GM23248 (cell line): ENCODE results near the gene CATSPER4. TPM values are rescaled to one million over a fixed set of nuclear protein-coding genes. Genes with fewer than 3 reads are reported as not detected.

Experiments used
- DNase-seq: peaks from one replicate; pipeline ENCODE4 v3.0.0-alpha.2; 2015
- H2AFZ ChIP-seq: fragments of 200-600 bp; sonication (generic); 2 replicates; pipeline ENCODE4 v1.6.1; 2016; ENCODE audit warnings: antibody characterized with exemption
- H3F3A ChIP-seq: fragments of 200-600 bp; sonication (generic); 2 replicates; pipeline ENCODE4 v1.6.1; 2016; ENCODE audit warnings: mild to moderate bottlenecking, antibody characterized with exemption, mixed run types; ENCODE audit not compliant: insufficient read depth
- H3K27ac ChIP-seq: fragments of 200-600 bp; sonication (generic); 2 replicates; pipeline ENCODE4 v1.5.1; 2016; ENCODE audit warnings: mild to moderate bottlenecking
- H3K27me3 ChIP-seq: fragments of 200-600 bp; sonication (generic); replicated peaks from 2 replicates; pipeline ENCODE4 v1.6.1; 2016; ENCODE audit warnings: mild to moderate bottlenecking; ENCODE audit not compliant: insufficient read depth
- H3K36me3 ChIP-seq: fragments of 200-600 bp; sonication (generic); 2 replicates; pipeline ENCODE4 v1.6.1; 2016; ENCODE audit warnings: low read depth, mild to moderate bottlenecking
- H3K4me1 ChIP-seq: fragments of 200-600 bp; sonication (generic); 2 replicates; pipeline ENCODE4 v1.6.1; 2016; ENCODE audit warnings: mild to moderate bottlenecking; ENCODE audit not compliant: insufficient read depth
- H3K4me2 ChIP-seq: fragments of 200-600 bp; sonication (generic); one replicate; pipeline ENCODE4 v1.6.1; 2016; ENCODE audit warnings: mild to moderate bottlenecking; ENCODE audit not compliant: unreplicated experiment
- H3K4me3 ChIP-seq: fragments of 200-600 bp; sonication (generic); 2 replicates; pipeline ENCODE4 v1.5.1; 2016; ENCODE audit warnings: mild to moderate bottlenecking
- H3K79me2 ChIP-seq: fragments of 200-600 bp; sonication (generic); 2 replicates; pipeline ENCODE4 v1.6.1; 2016; ENCODE audit warnings: mild to moderate bottlenecking; ENCODE audit not compliant: insufficient read depth
- H3K9ac ChIP-seq: fragments of 200-600 bp; sonication (generic); 2 replicates; pipeline ENCODE4 v1.6.1; 2016; ENCODE audit warnings: mild to moderate bottlenecking
- H3K9me2 ChIP-seq: fragments of 200-600 bp; sonication (generic); 2 replicates; pipeline ENCODE4 v1.6.1; 2016; ENCODE audit warnings: mixed run types, mild to moderate bottlenecking, moderate library complexity; ENCODE audit not compliant: insufficient read depth
- H3K9me3 ChIP-seq: fragments of 200-600 bp; sonication (generic); one replicate; pipeline ENCODE4 v1.6.1; 2017; ENCODE audit warnings: low read depth
- H4K20me1 ChIP-seq: fragments of 200-600 bp; sonication (generic); 2 replicates; pipeline ENCODE4 v1.6.0; 2016; ENCODE audit not compliant: insufficient read depth
- EZH2 ChIP-seq: fragments of 200-600 bp; sonication (generic); IDR thresholded peaks from 2 replicates; pipeline ENCODE4 v1.6.1; 2018; ENCODE audit warnings: antibody characterized with exemption, mild to moderate bottlenecking; ENCODE audit not compliant: insufficient read depth, poor library complexity, severe bottlenecking
- EZH2phosphoT487 ChIP-seq: fragments of 200-600 bp; sonication (generic); IDR thresholded peaks from 2 replicates; pipeline ENCODE4 v1.6.1; 2018; ENCODE audit warnings: antibody characterized with exemption, moderate library complexity, mild to moderate bottlenecking, low read depth; ENCODE audit not compliant: insufficient read depth
- WGBS, 2 experiments: methylation state at CpG; one replicate each; pipeline ENCODE4 v1.1.6; 2015 to 2017; ENCODE audit warnings: low lambda C conversion rate in 2 of 2, low coverage in 1 of 2; ENCODE audit errors: missing lambda C conversion rate in 2 of 2; 5-methylcytosine and 5-hydroxymethylcytosine counted together
- in situ Hi-C: fragments of 300-500 bp; cut with MboI; formaldehyde crosslinking; loops from 2 replicates; pipeline ENCODE4 v1.15.0; 2020
- polyA plus RNA-seq: library from polyadenylated mRNA; unstranded; fragments of >200 nt; fragmentation: Nextera tagmentation; extraction: Ambion mirVana; gene quantifications from 2 replicates; pipeline ENCODE4 v1.2.1, GENCODE V29; 2016
- total RNA-seq: library from RNA; depleted of rRNA; stranded (reverse); fragments of >200 nt; shearing (Covaris generic); gene quantifications from 2 replicates; pipeline ENCODE4 v1.2.3, GENCODE V29; 2014

The CATSPER4 gene
- total and polyA plus RNA-seq, 2 experiments from 2014 or later: not detected

- no peak overlapping the region for H2AFZ ChIP-seq
- no peaks in the 10 kb centered on the region for H3F3A ChIP-seq
- no peaks in the 10 kb centered on the region for H3K36me3 ChIP-seq
- in situ Hi-C loops: no loop called here
- no peaks in the 10 kb centered on the region for H3K9me2 ChIP-seq
- no peak overlapping the region for H3K4me3 ChIP-seq
- no peaks in the 10 kb centered on the region for H3K4me1 ChIP-seq
- no peaks in the 10 kb centered on the region for H3K9me3 ChIP-seq
- no peak overlapping the region for H3K27ac ChIP-seq
- H4K20me1 ChIP-seq: no peaks in the 10 kb centered on the region
- peak; percentile 21 for DNase-seq
- 69 to 71% methylated on average over 9 of the region's 9 CpGs for WGBS, 2 experiments
- TF ChIP-seq EZH2phosphoT487 (no peak), EZH2 (no peak)
- no peaks in the 10 kb centered on the region for H3K79me2 ChIP-seq
- no peak overlapping the region for H3K9ac ChIP-seq
- H3K27me3 ChIP-seq: no peaks in the 10 kb centered on the region
- no peak overlapping the region for H3K4me2 ChIP-seq
Measured at GRCh38 chr1:26181586-26182382, 8.6 kb upstream of the CATSPER4 start.

GRCh38 chr1:26182383-26182696 is 8.1 kb upstream of the CATSPER4 start:
- no peaks in the 10 kb centered on the region for H3K27me3 ChIP-seq
- in situ Hi-C loops: no loop called here
- H4K20me1 ChIP-seq: no peaks in the 10 kb centered on the region
- H3K4me3 ChIP-seq: no peak overlapping the region
- no peak for DNase-seq
- TF ChIP-seq EZH2 (no peak), EZH2phosphoT487 (no peak)
- H3K9ac ChIP-seq: no peak overlapping the region
- no peaks in the 10 kb centered on the region for H3K79me2 ChIP-seq
- H3F3A ChIP-seq: no peaks in the 10 kb centered on the region
- H3K36me3 ChIP-seq: no peaks in the 10 kb centered on the region
- H2AFZ ChIP-seq: no peak overlapping the region
- H3K4me1 ChIP-seq: no peaks in the 10 kb centered on the region
- no peak overlapping the region for H3K27ac ChIP-seq
- H3K4me2 ChIP-seq: no peak overlapping the region
- H3K9me2 ChIP-seq: no peaks in the 10 kb centered on the region
- 64 to 90% methylated on average over 2 to 5 of the region's 7 CpGs for WGBS, 2 experiments
- H3K9me3 ChIP-seq: no peaks in the 10 kb centered on the region

- H3K36me3 ChIP-seq: no peaks in the 10 kb centered on the region
- H3K27me3 ChIP-seq: no peaks in the 10 kb centered on the region
- no peak overlapping the region for H3K4me3 ChIP-seq
- no peaks in the 10 kb centered on the region for H3K9me2 ChIP-seq
- no peak overlapping the region for H3K27ac ChIP-seq
- H3K79me2 ChIP-seq: no peaks in the 10 kb centered on the region
- H3K9ac ChIP-seq: no peak overlapping the region
- in situ Hi-C loops: no loop called here
- WGBS, 2 experiments: 71 to 75% methylated on average over 5 to 7 of the region's 7 CpGs
- no peak for DNase-seq
- H3K9me3 ChIP-seq: no peaks in the 10 kb centered on the region
- H4K20me1 ChIP-seq: no peaks in the 10 kb centered on the region
- no peak overlapping the region for H2AFZ ChIP-seq
- no peaks in the 10 kb centered on the region for H3F3A ChIP-seq
- TF ChIP-seq EZH2phosphoT487 (no peak), EZH2 (no peak)
- no peaks in the 10 kb centered on the region for H3K4me1 ChIP-seq
- no peak overlapping the region for H3K4me2 ChIP-seq
Measured at GRCh38 chr1:26184086-26184485, 6.3 kb upstream of the CATSPER4 start.

GRCh38 chr1:26184883-26185282 is 5.5 kb upstream of the CATSPER4 start:
- H4K20me1 ChIP-seq: no peaks in the 10 kb centered on the region
- no peaks in the 10 kb centered on the region for H3K36me3 ChIP-seq
- H3F3A ChIP-seq: no peaks in the 10 kb centered on the region
- H3K9me2 ChIP-seq: no peaks in the 10 kb centered on the region
- H3K27me3 ChIP-seq: no peaks in the 10 kb centered on the region
- TF ChIP-seq EZH2 (no peak), EZH2phosphoT487 (no peak)
- no peak overlapping the region for H3K4me3 ChIP-seq
- H3K4me2 ChIP-seq: no peak overlapping the region
- H2AFZ ChIP-seq: no peak overlapping the region
- in situ Hi-C loops: no loop called here
- DNase-seq: no peak
- 90 to 91% methylated on average over 21 of the region's 21 CpGs for WGBS, 2 experiments
- no peaks in the 10 kb centered on the region for H3K79me2 ChIP-seq
- H3K9ac ChIP-seq: no peak overlapping the region
- no peak overlapping the region for H3K27ac ChIP-seq
- H3K4me1 ChIP-seq: no peaks in the 10 kb centered on the region
- H3K9me3 ChIP-seq: no peaks in the 10 kb centered on the region
